Esophagus (tissue), 2 donors: Measurements from ENCODE around the gene BTBD7. TPM values are rescaled to one million over a fixed set of nuclear protein-coding genes. Genes with fewer than 3 reads are reported as not detected.

ENCODE experiments used
- polyA plus RNA-seq, 2 donors: library from polyadenylated mRNA; stranded (reverse); fragments of 200-250 nt; gene quantifications; one replicate each; pipeline ENCODE4 v1.2.3, GENCODE V29; 2013
- donor health status: healthy with polysubstance abuse.
- donor health status: Bipolar disorder and iron deficiency.

Gene BTBD7
- polyA plus RNA-seq, 2 donors: 7.7 to 10.7 TPM

Other genes starting within 250 kb of the BTBD7 start
- gene ITPK1, start 217.1 kb downstream of the BTBD7 start, polyA plus RNA-seq: 10 to 100 TPM; 15.8 to 22.4 TPM
- gene MOAP1, start 148.1 kb downstream of the BTBD7 start, polyA plus RNA-seq: 10 to 100 TPM in 1 of 2 donors, 1 to 10 TPM in 1; 5.4 to 12.7 TPM
- gene LYSET, start 147.7 kb downstream of the BTBD7 start, polyA plus RNA-seq: 10 to 100 TPM in 1 of 2 donors, 1 to 10 TPM in 1; 8.6 to 10.3 TPM
- gene GON7, start 126.0 kb downstream of the BTBD7 start, polyA plus RNA-seq: 10 to 100 TPM in 1 of 2 donors, 1 to 10 TPM in 1; 8.0 to 10.8 TPM
- 10 to 100 TPM in 1 of 2 donors, 1 to 10 TPM in 1; 7.8 to 11.7 TPM for gene UBR7, start 125.8 kb downstream of the BTBD7 start, polyA plus RNA-seq
- gene COX8C, start 14.1 kb upstream of the BTBD7 start, polyA plus RNA-seq: not detected
- under 1 TPM; 0.01 to 0.02 TPM for gene UNC79, start 97.9 kb upstream of the BTBD7 start, polyA plus RNA-seq